Measurements from ENCODE around the gene PLPPR3.

PLPPR3 gene

DNA sequence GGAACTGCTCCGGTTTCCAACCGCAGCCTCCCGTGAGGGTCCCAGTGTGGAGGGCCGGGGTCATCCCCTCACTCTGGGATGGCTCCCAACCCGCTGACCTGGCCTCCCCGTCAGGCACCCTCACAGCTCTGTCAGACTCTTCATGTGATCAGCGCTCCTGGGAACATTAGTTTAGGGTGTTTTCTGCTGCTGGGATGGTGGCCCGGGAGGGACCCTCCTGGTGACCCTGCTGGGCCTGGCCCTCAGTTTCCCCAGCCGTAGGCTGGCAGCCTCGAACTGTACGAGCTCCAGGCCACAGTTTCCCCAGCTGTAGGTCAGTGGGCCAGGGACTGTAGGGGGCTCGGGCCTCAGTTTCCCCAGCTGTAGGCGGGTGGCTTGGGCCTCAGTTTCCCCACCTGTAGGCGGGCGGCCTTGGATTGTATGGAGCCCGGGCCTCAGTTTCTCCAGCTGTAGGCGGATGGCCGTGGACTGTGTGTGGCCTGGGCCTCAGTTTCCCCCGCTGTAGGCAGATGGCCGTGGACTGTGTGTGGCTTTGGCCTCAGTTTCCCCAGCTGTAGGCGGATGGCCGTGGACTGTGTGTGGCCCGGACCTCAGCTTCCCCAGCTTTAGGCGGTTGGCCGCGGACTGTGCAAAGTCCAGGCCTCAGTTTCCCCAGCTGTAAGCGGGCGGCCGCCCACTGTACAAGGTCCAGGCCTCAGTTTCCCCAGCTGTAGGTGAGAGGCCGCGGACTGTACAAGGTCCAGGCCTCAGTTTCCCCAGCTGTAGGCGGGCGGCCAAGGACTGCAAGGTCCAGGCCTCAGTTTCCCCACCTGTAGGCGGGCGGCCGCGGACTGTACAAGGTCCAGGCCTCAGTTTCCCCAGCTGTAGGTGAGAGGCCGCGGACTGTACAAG is 25.8 kb downstream of the PLPPR3 start:
- FAIRE-seq, result no peak

GRCh38 chr19:795073-795611 is 26.6 kb downstream of the PLPPR3 start:
- FAIRE-seq, result no peak

DNA sequence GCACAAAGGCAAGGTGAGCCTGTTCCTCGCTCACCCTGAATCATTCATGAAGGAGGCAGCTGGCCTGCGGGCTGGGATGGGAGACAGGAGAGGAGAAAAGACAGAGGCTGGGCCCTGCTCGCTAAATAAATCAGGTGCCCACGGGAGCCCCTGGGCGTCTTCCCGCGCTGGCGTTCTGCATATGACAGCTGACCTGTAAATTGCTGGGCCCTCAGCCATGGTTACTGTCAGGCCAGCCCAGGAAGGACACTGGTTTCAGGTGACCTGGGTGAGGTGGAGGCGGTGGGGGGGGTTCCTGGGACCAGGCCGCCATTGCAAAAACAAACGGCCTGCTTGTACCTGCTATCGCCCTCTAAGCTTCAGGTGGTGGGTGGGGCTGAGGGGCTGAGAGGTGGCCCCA is 27.9 kb downstream of the PLPPR3 start:
- FAIRE-seq, result no peak

DNA sequence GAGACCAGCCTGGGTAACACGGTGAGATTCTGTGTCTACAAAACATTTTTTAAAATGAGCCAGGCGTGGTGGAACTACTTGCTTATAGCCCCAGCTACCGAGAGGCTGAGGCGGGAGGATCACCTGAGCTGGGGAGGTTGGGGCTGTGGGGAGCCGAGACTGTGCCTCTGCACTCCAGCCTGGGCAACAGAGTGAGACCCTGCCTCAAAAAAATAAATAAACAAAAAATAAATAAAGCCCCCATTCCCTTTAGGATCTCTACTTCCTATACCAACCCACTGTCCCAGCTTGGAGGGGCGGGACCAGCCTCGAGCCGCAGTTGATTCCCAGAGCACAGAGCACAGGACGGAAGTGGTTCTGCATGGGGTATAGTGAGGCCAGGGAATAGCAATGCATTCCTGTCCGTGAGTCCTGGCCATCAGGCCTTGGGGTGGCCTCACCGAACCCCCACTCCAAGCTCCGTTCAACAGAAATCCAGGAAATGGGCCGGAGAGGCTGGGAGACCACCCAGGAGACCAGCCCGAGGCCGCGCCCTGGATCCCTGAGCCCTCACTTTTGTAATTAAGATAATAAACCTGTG is 29.4 kb downstream of the PLPPR3 start:
- no peak for FAIRE-seq

DNA sequence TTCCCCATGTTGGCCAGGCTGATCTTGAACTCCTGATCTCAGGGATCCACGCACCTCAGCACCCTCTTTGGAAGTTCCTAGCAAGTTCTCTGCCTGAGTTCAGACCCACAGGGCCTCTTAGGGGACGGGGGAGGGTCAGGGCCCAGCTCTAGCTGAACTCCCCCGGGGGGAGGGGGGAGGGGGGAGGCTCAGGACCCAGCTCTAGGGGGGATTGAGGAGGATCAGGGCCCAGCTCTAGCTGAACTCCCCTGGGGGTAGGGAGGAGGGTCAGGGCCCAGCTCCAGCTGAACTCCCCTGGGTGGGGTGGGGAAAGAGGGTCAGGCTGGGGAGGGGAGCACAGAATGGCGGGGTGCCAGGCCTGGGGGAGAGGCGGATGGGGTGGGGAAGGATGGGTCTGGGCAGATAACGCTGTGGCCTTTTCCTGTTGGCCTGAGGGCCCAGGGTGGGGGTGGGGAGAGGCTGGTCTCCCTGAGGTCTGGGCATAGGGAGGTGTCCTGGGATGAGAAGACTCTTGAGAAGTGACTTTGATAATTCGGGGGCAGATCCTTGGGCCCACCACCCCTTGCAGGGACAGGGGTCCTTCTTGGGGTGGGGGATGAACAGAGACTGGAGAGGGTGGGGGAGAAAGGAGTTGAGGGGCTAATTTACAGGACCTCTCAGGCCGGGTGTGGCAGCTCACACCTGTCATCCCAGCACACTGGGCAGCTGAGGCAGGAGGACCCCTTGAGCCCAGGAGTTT is 30.0 kb downstream of the PLPPR3 start:
- FAIRE-seq, result no peak

GRCh38 chr19:791007-791566 is 30.7 kb downstream of the PLPPR3 start:
- FAIRE-seq, result no peak

DNA sequence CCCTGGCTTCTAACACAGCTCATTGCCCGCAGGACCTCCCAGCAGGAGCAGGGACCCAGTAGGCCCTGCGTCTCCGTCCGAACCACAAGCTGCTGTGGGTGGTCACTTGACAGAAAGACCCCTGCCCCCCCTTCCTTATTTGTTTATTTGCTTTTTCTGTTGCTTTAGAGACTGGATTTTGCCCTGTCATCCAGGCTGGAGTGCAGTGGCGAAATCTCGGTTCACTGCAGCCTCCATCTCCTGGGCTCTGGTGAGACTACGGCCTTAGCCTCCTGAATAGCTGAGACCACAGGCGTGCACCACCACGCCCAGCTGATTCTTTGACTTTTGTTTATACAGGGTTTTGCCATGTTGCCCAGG is 32.1 kb downstream of the PLPPR3 start:
- FAIRE-seq, result no peak

DNA sequence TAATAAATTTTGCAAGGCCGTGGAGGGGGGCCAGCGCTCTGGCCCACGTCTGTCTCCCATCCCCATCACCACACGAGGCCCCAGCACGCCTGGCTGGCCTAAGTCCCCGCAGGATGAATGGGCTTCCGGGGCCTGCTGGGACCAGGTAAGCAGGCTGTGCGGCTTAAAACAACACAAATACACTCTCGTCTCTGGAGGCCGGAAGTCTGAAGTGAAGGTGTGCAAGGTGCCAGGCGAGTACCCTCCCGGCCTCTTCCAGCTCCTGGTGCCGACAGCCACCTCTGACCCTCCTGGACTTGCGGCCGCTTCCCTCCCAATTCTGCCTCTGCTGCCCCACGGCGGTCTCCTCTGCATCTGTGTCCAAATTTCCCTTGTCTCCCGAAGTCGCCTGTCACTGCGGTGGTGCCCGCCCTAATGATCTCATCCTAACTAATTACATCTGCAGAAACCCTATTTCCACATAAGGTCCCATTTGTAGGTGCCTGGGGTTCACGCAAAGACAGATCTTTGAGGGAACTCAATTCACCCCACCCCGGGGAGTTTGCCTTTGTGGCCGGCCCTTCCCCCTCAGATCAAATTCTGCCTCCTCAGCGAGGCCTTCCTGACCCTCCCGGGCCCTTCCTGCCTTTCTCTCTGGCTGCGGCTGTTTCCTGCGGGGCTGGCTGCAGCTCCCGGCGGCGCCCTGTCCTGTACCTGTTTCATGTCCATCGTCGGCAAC is 32.6 kb downstream of the PLPPR3 start:
- FAIRE-seq, result no peak

DNA sequence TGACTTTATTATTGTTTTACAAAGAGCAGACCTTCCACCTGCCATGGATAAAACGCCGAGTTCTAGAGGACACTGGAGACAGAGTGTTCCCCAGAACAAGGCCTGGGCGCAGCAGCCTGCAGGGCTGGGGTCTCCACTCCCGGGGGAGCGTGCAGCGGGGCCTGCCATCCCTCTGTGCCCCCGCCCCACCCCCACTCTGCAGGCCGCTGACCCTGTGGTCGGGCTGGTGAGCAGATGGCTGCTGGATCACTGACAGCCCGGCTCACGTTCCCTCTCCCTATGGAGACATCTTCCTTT is 33.1 kb downstream of the PLPPR3 start:
- no peak for FAIRE-seq

DNA sequence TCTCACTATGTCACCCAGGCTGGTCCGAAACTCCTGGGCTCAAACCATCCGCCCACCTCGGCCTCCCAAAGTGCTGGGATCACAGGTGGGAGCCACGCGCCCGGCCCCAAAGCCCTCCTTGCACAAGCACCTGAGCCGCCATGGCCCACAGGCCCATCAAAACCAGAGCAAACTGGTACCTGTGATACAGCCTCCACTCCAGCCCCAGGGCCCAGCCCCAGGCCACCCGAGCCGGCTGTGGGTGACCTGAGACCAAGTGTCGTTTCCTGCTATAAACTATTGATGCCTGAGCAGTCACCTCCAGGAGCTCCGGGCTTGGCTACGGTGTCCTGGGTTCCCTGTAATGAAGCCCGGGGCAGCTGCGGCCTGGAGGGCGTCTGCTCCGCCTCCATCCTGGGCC is 34.2 kb downstream of the PLPPR3 start:
- FAIRE-seq, result no peak

GRCh38 chr19:784541-784940 is 37.2 kb downstream of the PLPPR3 start:
- FAIRE-seq, result no peak

DNA sequence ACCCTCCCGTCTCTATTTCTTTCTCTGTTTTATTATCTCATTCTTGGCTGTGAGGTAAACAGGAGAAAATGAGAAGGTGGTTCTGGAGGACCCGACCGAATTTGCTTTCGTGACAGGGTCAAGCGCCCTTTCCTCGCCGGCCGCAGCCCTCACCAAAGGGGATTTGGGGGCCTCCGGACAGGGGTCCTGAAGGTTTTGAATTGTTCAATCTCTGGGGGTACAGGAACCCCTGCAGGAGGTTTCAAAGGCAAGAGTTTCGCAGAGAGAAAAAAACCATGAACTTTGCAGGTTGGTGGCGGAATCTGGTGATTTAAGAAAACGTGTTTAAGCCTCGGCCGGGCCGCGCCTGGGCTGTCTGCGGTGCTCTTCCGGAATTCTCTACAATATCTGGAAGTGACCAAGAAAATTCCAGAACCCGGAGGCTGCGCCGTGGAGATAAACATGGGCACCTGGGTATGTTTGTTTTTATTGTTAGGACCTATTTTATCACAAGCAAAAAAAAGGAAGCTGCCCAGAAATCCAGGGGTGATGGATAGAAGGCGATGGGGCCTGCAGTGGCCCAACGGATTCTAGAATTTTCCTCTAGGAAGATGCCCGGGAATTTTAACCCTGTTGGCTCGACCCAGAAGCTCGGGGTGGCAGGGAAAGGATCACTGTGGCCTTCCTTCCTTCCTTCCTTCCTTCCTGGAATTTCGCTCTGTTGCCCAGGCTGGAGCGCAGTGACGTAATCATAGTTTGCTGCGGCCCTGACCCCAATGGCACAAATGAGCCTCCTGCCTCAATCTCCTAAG is 38.7 kb downstream of the PLPPR3 start:
- FAIRE-seq, result no peak

DNA sequence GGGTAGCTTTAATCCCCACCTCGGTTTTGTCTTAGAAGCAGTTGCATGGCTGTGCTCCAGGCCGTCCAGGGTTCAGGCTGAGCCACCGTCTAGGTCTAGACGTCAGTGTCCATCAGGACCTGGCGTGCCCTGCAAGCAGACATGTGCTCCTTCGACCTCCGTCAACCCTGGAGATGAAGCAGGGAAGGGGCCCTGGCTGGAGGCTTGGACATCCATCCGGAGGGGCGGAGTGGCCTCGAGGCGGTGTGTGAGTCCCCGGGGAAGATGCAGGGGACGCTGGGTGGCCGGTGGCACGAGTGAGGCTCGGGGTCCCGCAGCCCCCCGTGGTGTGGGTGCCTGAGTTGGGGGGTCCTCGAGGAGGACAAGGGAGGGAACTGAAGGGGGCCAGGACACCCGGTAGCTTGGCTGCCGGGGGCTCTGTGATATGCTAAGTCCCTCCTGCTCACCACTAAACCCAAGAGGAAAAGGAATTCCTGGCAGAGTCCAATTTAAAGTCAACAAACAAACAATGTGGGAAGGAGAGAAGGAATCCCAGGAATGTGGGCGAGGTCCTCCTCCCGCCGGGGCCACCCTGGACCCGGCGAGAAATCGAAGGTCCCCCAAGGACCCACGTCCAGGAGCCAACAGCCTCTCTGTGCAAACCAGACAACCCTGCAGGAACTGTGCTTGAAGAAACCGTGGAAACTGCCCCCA is 39.4 kb downstream of the PLPPR3 start:
- no peak for FAIRE-seq

DNA sequence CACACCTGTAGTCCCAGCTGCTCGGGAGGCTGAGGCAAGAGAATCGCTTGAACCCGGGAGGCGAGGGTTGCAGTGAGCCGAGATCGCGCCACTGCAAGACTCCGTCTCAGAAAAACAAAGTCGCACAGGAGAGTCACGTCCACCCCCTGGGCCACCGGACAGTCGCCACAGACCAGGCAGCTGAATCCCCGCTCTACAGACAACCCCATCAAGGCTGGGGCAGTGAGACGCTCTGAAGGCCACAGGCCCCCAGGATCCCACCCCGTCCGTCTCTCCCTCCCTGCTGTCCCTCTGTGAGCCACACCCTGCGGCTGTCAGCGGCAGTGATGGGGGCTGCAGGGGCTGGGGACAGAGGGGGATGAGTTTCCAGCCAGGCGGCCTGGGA is 40.0 kb downstream of the PLPPR3 start:
- no peak for FAIRE-seq

DNA sequence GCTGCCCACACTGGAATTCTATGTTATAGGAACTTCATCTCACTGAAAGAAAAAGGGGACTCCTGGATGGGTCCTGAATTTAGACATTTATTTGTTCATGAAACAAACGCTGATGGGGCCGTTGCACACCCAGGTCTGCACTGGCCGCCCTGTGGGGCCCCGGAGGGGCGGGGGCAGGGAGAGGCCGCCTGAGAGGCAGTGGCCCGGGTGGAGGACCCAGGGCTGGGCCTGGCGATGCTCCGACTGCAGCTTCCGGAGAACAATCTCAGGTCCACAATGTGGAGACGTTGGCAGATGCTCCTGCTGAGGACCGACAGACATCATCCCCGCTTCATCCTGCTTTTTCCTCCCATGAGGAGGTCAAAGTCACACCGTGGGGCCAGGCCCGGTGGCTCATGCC is 40.8 kb downstream of the PLPPR3 start:
- no peak for FAIRE-seq

GRCh38 chr19:778910-779653 is 42.7 kb downstream of the PLPPR3 start:
- no peak for FAIRE-seq

GRCh38 chr19:776549-776948 is 45.2 kb downstream of the PLPPR3 start:
- FAIRE-seq, result no peak

DNA sequence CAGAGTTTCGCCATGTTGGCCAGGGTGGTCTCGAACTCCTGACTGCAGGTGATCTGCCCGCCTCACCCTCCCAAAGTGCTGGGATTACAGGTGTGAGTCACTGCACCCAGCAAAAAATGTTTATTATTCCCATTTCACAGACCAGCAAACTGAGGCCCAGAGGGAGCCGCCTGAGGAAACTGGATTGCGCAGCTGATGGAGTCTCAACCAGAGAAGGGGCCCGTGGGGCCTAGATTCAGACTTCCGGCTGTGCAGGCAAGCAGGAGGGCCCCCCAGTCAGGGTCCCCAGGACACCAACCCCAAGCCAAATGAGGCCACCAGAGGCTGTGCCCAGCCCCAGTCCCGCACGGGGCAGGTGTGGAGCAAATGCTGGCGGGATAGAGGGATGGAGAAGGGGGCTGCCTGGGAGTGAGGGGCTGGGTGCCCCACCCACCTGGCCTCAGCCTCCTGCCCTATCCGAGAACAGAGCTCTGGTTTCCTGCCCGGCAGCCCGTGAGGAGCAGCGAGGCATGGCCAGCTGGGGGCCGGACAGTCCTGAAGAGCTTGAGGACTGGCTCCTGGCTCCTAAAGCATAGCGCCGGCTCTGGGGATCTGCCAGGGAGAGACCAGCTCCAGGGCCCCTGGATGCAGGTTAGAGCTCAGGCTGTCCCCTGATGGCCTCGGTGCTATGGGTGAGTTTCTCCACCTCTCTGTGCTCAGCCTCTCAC is 48.9 kb downstream of the PLPPR3 start:
- no peak for FAIRE-seq

- FAIRE-seq, result no peak
Observed at GRCh38 chr19:772063-772462, 49.7 kb downstream of the PLPPR3 start.

DNA sequence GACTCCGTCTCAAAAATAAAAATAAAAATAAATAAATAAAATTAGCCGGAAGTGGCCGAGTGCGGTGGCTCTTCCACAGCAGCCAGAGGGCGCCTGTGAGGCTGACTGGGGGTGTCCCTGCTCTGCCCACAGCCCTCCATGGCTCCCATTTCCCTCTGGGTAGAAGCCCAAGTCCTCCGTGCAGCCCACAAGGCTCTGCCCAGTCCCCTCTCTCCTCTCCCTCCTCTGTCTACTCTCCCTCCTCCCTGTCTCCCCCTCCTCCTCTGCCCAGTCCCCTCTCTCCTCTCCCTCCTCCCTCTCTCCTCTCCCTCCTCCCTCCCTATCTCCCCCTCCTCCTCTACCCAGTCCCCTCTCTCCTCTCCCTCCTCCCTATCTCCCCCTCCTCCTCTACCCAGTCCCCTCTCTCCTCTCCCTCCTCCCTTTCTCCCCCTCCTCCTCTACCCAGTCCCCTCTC is 50.4 kb downstream of the PLPPR3 start:
- FAIRE-seq, result no peak
